Islet precursor cell (in vitro differentiated cells): ENCODE results near the gene LINS1.
"Not testable (repeated sequence)": the region's sequence is repeated elsewhere in the genome, so short reads cannot be mapped to it uniquely, and the experiment has no call there.

ENCODE experiments used
- DNase-seq: peaks from one replicate; pipeline ENCODE4 v3.0.0-alpha.2; 2018

LINS1 gene

DNA sequence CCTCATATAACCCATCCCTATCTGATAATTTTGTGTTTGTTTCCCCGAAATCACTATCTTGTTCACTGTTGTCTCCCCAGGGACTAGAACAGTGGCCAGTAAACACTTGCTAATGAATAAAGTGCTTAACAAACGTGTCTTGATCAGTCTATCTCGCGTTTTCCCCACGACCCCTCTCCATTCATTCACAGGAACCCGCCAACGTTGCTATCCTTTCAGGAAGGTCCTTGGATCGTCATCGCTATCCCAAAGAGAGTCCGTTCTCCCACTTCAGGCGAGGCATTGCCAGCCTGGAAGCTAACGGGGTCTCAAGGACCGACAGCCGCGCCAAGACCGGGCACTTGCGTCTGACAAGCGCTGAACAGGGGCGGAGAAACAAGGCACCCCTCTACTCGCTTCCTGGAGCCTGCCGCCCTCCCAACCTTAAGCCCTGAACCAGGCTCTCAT lies 344 bp downstream of the LINS1 start:
- no peak for DNase-seq

DNA sequence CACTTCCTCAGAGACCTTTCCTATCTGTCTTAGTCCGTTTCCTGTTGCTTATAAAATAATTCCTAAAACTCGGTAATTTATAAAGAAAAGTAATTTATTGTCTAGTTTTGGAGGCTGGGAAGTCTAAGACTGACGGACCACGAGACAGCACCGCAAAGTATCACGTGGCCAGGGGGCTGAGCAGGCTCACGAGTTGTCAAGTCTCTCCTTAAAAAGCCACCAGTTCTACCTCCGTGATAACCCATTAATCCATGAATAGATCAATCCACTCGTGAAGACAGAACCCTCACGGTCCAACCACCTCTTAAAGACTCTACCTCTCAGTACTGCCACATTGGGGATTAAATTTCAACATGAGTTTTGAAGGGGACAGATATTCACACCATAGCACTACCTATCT lies 821 bp downstream of the LINS1 start:
- no peak for DNase-seq

DNA sequence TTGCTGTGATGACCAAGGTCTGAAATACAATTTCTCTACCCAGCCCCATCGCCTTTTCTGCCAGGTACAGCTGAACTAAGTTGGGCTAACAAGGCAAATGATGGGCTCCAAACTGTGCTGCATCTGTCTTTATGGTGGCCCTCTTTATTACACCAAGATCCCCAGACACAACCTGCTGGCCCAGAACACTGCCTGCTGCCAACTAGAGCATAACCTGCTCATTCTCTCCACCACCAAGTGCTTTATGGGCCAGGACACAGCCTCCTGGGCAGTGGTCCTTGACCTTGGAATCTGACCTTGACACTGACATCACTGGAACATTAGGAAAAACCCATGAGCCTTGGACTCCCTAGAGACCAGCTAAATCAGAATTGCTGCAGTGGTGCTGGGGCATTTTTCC lies 3.3 kb downstream of the LINS1 start:
- no peak for DNase-seq

DNA sequence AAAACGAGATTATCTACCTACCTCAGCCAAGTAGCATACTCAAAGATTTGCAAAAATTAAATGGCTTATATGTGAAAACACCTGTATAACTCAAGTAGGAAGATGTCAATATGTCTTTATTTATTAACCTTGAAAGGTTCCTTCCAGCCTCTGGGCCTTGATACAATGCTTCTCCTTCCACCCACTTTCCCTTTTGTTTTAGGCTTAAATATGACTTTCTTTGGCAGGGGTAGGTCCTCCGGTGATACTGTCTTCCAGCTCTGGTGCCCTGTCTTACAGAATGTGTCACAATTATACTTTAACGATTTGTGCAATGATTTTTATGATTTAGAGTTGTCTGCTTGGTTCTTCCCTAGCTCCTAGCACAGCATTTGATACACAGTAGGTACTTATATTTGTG lies 4.1 kb downstream of the LINS1 start:
- no peak for DNase-seq

DNA sequence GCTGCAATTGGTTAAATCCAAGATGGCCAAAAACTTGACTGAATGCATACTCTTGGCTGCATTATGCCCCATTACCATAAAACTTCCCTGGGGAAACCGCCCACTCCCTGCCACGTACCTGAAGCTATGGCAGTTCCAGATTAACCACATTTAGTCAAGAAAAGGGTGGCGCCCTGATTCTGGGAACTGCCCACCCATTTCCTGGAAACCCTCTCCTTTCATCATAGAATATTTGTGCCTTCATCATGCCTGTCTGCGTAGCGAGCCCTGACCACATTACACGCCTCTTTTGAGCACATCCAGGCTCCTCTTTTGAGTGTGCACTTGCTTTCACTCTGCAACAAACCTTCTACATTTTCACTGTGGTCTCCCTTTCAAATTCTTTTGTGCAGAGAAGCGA lies 5.2 kb downstream of the LINS1 start:
- no peak for DNase-seq

DNA sequence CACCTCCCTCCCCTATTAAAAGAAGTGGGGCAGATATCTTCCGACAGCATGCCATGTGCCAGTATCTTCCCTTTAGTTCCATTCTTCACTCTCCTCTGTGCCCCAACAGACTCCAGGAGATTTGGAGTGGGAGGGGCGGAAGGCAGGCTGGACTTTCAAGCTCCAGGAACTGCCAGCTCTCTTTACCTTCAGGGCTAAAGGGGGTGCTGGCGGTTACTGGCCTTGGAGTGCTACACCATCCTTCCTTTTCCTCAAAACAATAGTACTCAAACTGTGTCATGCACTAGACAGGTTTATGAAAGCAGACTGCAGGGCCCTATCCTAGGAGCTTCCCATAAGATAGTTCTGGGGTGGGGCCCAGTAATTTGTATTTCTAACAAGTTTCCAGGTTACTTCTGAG lies 6.0 kb downstream of the LINS1 start:
- DNase-seq = no peak

DNA sequence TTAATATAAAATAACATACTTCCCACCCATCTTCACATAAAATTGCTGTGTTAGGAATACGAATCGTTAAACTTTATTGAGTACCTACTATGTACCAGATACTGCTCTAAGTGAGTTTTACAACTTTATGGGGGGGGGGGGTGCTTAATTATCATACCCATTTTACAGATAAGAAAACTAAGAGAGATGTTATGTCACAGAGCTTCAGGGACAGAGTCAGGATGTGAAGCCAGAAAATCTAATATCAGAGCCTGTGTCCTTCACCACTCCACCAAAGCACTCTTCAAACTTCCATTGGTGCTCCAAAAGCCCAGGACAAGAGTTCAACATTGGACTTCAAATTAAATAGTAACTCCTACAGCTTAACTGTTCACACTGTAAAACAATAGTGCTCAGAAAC lies 8.6 kb downstream of the LINS1 start:
- DNase-seq = no peak

DNA sequence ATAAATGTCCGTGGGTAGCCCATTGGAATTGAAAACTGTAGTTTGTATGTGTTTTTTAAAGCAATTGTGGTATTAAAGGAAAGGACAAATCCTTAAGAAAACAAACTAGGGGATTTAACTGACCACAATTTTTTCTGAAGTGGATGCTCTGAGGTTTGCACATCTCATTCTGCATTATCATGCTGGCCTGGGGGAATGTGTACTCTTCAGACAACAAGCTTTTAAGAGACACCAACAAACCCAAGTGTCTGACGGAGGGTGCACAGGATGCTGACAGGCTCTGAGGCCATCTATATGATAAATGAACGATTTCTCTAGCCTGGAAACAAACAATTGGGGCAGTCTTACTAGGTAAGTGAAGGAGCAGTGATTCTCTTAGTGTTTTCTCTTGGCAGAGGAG lies 9.1 kb downstream of the LINS1 start:
- no peak for DNase-seq

DNA sequence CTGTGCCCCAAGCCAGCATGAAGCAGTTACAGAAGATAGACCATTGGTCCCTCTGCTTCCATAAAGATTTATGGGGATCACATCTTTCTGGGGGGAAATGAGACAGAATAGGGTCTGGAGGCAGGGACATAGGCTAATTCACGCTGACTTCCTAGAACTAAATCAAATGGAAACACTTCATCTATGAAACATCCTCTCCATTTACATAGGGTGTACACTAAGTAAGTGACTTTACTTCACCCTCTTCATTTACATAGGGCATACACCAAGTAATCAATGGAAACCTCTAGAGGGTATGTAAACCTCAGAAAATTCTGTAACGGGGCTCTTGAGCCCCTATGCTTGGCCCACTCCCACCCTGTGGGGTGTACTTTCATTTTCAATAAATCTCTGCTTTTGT lies 10.1 kb downstream of the LINS1 start:
- no peak for DNase-seq

DNA sequence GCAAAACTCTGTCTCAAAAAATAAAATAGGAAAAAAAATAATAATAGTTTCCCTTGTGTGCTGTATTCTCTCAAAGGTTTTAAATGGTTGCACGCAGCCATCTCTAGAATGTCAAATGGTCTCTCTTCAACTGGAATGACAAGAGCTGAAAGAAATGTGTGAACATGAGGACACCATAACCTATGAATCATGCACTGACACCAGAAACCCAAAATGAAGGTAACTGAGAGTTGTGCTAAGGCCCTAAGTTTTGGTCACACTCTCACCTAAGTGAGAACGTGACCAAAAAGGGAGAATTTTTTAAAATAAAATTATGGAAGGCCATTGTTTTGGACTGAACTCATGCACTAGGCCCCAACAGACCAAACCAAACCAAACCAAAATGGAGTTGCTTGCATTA lies 10.8 kb downstream of the LINS1 start:
- DNase-seq = not testable (repeated sequence)

DNA sequence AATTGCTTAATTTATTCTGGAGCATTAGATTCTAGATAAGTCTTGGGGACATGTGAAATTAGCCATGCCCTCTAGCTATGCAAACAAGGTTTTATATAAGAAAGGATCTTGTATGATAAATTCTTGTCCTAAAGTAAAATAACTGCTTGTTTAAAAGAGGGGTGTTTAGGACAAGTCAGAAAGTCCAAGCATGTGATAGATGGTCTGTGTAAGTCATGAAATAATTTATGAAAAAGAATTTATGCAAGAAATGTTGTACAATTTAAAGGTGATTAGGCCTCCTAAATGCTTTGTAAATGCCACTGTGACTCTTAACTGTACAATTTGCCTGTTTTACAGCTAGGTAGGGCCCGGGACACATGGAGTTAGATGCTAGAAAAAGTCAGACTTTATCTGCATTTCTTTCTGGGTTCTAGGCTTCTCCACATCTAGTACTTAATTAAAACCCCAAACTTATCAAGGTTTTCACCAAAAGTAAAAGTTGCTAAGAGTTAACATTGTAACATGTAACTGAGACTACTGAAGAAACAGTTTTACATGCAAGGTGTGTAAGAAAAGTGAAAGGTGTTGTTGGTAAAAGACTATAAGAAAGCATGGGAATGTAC lies 13.2 kb downstream of the LINS1 start:
- DNase-seq = no peak

DNA sequence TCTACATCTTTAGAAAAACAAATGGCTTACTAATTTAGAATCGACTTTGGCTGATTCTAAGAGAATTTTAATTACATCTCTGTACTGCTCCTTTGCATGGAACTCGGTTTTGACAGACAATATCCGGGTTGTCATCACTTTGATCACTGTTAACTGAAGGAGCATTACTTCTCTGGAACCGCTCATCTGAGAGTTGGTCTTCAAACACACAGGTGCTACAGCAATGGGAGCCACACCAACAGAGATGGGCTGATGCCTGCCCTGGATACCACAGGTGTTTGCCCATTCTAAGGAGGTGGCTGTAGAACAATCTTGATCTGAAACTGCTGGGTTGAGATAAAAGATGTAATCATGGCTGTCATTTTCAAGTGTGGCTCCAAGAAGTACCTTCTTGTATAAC lies 21.6 kb downstream of the LINS1 start:
- no peak for DNase-seq

DNA sequence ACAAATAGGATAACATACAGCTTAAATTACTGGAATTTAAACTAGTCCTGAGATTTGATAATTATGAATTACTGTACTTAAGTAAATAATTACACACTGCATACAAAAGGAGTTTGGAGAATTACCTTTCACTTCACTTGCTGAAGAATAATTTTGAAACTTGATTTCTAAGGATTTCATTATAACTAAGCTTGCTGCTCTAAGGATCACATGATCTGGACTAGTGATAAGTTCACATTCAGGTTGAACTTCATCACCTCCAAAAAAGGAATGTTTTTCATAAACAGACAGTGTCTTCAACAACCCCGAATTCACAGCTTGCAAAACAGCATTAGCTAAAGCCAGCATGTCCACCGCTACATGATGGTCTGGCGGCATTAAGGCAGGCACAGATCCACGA lies 28.5 kb downstream of the LINS1 start:
- DNase-seq = no peak

DNA sequence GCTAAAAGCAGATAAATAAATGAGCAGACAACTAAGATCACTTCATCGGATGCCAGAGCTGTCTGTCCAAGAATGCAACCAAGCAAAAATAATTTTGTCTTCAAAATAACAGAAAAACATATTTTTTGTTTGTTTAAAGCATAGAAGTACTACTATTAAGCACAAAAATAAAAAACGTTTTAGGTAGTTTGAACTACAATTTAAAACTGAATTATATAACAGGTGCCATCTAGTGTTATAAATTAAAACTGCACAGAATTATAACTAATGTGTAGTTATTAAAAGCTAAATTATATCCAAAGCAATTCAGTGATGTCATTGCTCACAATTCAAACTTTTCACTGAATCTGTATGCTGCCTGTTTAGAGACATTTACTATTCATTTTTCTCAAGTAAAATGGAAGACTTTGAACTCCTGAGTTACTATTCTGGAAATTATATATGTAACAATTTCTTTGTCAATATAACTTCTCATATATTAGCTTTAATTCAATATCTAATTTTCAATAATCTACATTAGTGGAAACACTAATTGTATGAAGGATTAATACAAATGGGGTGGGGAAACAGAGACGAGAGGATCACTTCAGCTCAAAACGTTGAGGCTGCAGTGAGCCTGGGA lies 29.5 kb downstream of the LINS1 start:
- DNase-seq = no peak

DNA sequence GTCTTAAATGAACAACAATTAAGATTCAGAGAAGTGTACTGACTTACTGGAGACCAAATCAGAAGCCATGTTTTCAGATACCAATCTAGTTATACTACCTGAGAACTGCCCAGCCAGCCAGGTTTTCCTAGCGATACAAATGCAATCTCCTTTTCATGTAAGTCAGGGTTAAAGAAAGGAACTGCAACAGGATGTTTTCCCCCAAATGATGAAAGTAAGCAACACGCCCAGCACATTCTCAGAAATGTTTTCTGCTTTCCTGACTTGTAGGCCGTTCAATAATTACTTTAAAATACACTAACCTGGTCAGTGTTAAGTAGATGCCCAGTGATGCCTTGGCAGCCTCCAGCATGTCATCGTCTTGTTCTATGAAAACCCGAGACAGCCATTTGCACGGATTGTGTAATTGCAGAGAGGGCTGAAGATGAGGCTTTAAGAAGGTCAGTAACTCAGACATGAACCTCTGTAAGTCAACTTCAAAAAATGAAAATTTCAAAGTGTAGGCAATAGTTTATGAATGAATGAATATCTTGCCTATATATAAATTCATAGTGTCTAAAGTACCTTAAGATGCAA lies 30.3 kb downstream of the LINS1 start:
- no peak for DNase-seq

DNA sequence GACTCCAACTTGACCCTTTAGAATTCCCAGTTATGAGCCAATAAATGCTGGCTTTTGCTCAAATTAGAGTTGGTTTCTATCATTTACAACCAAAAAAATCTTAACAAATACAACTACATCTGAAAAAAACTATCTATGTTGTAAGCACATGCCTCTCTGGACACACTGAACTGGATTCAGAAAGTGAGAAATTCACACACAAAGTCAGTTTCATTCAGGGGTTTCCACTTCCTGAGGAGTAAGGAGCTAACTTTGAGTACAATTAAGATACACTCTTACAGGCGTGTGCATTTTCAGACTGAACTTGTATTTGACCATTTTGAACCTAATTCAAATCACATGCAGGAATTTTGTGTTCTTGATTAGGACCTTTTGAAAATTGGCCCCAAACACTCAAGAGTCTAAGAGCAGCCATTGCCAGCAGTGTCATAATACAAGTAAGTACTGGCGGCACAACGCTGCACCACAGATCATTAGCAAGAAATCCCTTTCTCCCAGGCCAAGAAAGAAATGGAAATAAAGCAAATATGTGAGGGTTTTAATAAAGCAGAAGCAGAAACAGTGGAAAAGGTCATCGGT lies 31.2 kb downstream of the LINS1 start:
- no peak for DNase-seq

DNA sequence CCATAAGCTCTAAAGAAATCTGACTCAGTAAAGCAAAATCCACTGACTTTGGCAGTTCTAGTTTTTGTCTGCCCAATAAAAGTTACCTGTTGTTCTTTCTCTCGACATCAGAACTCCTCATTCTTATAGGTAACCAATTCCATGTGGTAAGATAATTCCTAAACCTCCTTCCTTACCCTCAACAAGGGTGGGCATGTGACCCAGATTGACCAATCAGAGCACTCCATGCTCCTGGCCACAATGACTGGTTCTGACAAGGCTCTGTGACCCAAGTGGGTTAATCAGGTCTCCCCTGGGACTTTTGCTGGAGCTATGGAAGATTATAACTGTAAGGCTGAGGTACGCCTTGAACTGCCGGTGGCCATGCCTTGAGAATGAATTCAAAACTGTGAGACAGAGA lies 31.7 kb downstream of the LINS1 start:
- no peak for DNase-seq

DNA sequence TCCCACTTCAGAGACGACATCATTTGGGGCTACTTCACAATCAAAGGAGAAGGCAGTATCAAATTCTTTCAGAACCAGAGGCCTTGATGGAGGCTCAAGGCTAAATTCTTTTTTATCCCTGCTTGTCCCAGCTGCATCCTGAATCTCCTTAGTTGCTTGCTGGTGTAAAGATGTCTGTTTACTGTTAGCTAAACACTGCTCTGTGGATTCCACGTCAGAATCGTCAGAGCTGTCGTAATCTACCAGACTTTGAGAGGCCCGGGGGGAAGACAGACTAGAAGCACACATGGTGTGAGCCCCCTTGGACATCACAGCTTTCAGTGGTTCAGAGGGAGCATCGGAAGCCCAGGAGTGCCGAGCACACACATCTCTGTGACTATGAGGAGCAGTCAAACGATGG lies 32.6 kb downstream of the LINS1 start:
- no peak for DNase-seq

DNA sequence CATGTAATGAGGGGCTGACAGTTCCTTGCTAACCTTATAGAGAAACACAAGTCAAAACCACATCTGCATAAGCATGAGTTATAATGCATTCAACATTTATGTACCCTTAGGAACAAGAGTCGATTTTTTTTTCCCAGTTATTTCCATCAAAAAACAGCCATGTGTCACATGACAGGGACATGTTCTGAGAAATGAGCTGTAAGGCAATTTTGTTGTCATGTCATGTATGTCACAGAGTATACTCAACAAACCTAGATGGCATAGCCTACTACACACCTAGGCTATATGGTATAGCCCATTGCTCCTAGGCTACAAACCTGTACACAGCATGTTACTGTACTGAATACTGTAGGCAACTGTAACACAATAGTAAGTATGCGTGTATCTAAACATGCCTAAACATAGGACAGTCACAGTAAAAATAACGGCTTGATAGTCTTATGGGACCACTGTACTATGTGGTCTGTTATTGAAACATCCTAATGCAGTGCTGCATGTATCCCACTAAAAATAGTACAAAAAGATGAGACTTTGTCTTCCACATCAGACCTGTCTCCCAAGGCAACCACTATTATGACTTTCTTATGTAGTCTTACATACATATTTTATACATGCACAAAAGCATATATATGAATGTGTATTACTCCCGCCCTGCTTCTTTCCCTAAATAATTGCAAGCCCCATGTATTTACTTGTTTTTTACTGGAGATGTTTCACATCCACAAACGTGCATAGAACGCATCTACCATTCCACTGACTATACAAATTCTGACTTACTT lies 34.9 kb downstream of the LINS1 start:
- DNase-seq = no peak

DNA sequence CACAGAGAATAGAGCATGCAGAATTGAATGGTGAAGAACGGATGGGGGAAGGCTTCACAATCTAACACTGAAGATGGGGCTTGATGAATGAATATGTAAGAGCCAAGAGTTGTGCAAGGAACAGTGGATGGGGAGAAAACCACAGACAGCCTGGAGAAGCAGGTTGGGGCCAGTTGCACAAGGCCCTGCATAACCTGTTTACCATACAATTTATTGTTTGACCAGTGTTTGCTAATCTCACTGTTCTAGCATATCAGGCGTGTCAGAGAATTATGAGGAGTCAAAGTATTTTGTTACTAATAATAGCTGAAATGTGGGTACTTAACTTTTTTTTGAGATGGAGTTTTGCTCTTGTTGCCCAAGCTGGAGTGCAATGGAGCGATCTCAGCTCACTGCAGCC lies 36.4 kb downstream of the LINS1 start:
- no peak for DNase-seq

DNA sequence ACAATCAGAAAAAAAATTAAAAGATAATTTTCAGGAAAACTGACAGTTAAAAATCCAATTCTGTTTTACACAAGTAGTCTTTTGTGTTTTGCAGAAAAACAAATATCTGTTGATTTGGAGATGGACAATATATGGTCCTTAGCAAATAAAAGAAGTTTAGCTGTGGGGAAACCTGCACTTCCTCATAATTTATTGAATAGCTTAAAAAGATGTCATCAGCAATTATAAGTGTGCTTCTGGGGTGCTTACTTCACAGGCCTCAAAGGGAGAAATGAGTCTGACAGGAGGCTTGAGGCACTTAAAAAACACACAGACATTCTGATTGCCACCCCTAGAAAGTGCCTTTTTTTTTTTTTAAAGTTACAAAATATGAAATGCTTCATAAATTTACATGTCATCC lies 41.7 kb downstream of the LINS1 start:
- DNase-seq = no peak

DNA sequence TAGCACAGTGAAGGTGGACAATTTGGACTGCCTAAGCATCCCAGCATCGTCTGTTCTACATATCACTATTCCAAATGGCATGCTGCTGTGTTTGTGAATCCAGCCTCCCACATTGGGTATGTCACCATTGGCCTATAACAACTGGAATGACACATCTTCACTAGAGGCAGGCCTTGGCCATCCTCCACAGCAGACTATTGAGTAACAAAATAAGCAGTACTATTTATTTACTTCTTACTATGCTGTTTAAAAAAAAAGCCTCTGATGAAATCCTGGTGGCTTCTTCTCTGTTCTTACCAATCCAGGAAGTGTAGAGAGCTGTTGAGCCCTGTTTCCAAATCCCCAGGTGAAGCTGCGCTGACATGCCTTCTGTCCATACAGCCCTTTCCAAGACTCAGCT lies 42.7 kb downstream of the LINS1 start:
- DNase-seq = no peak

DNA sequence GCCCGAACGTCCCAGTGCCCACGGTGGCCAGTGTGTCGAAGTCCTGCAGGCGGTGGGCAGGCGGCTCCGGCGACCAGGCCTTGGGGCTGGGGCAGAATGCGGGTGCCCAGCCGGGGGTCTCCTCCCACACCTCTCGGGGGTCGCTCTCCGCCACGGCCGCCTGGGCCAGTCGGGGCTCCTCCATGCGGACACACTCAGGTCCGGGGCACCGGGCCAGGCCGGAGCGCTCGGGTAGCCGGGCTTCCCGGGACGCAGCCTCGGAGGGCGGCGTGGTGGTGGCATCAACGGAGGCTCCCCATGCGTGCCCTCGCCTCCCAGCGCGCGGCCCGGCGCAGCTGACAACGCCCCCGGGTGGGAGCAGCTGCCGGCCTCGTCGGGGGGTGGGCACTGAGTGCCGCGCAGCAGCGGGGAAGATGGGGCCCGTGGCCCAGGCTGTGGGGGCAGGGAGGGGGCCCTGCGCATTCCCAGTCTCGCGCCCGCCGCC lies 43.2 kb downstream of the LINS1 start:
- no peak for DNase-seq

DNA sequence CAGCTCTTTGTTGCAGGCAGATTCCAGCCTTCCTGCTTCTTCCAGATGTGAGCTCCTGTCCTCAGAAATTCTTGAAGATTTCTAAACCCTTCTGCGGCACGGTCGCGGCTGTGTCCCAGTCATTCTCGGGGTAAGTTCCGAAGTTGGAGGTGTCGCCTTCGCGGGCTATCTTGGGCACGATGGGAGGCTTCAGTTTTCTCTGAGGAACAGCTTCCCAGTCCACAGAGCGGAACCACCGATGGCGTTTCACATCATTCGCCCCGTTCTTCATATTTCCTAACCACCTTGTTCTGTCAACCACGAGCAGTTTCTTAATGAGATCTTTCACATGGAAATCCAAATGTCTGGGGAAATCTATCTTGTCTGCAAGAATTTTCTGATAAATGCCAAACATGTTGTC lies 48.5 kb downstream of the LINS1 start:
- DNase-seq = no peak
